Erythroblast (primary cell): Measurements from ENCODE around the gene MICAL2.

ENCODE experiments used
- GATA1 ChIP-seq: IDR thresholded peaks from 2 replicates; pipeline ENCODE4 v1.6.1; 2011; ENCODE audit warnings: low read depth, mild to moderate bottlenecking, control low read depth, low read length, moderate library complexity
- POLR2A ChIP-seq: IDR thresholded peaks from 2 replicates; pipeline ENCODE4 v1.6.1; 2011; ENCODE audit warnings: mild to moderate bottlenecking, low read length

GRCh38 chr11:12156301-12157140, 46.1 kb downstream of the MICAL2 start:
- TF ChIP-seq POLR2A (no peak), GATA1 (no peak)
